Transverse colon (tissue), 4 donors: ENCODE data around the gene HPDL. TPM values are rescaled to one million over a fixed set of nuclear protein-coding genes. Genes with fewer than 3 reads are reported as not detected.
"Not testable (repeated sequence)": the region's sequence is repeated elsewhere in the genome, so short reads cannot be mapped to it uniquely, and the experiment has no call there.

Experiments
- DNase-seq: peaks from one replicate; pipeline ENCODE4 v3.0.0-alpha.2; 2019
- H3K27ac ChIP-seq, 4 donors: fragments of 200-600 bp; sonication (generic); 2 replicates each; pipeline ENCODE4 v1.5.1; 2016 to 2018; ENCODE audit warnings: inconsistent platforms in 4 of 4
- H3K27me3 ChIP-seq: fragments of 200-600 bp; sonication (generic); 2 replicates; pipeline ENCODE4 v1.5.1; 2017; ENCODE audit warnings: inconsistent platforms
- H3K36me3 ChIP-seq, 4 donors: fragments of 200-600 bp; sonication (generic); 2 replicates each; pipeline ENCODE4 v1.5.1; 2017 to 2019; ENCODE audit warnings: inconsistent platforms in 4 of 4
- H3K4me1 ChIP-seq, 4 donors: fragments of 200-600 bp; sonication (generic); 2 replicates each; pipeline ENCODE4 v1.5.1; 2017 to 2020; ENCODE audit warnings: inconsistent platforms in 4 of 4
- H3K4me3 ChIP-seq, 4 donors: fragments of 200-600 bp; sonication (generic); 1 replicate in 1 of 4; 2 replicates in 3 of 4; pipeline versions ENCODE4 v1.5.1 to v1.6.1; 2017 to 2019; ENCODE audit warnings: inconsistent platforms in 4 of 4
- H3K9me3 ChIP-seq, 2 donors: fragments of 200-600 bp; sonication (generic); 2 replicates each; pipeline ENCODE4 v1.5.1; 2017 to 2019; ENCODE audit warnings: inconsistent platforms in 2 of 2
- CTCF ChIP-seq, 5 experiments: fragments of 200-600 bp in 3 of 5; fragments of 450-650 bp in 2 of 5; sonication (generic) in 3 of 5; IDR thresholded peaks; 1 replicate in 2 of 5; 2 replicates in 3 of 5; pipeline ENCODE4 v1.5.1; 2016 to 2017; ENCODE audit warnings: antibody characterized with exemption in 5 of 5, inconsistent platforms in 3 of 5, mild to moderate bottlenecking in 2 of 5, moderate library complexity in 1 of 5
- EP300 ChIP-seq: sonication (generic); formaldehyde crosslinking; IDR thresholded peaks from one replicate; pipeline ENCODE4 v1.6.1; 2017; ENCODE audit warnings: antibody characterized with exemption, low read depth
- POLR2A ChIP-seq: fragments of 450-650 bp; IDR thresholded peaks from one replicate; pipeline ENCODE4 v1.6.1; 2016; ENCODE audit warnings: antibody characterized with exemption, mild to moderate bottlenecking, moderate library complexity
- POLR2AphosphoS5 ChIP-seq, 3 donors: sonication (generic); formaldehyde crosslinking; IDR thresholded peaks; one replicate each; pipeline ENCODE4 v1.6.1; 2016; ENCODE audit warnings: antibody characterized with exemption in 3 of 3
- WGBS, 2 donors: methylation state at CpG; one replicate each; pipeline ENCODE4 v1.1.5; 2018; ENCODE audit warnings: low coverage in 1 of 2; 5-methylcytosine and 5-hydroxymethylcytosine counted together
- in situ Hi-C, 4 donors: fragments of 200-750 bp; cut with MboI; loops; one replicate each; pipeline versions ENCODE4 v1.15.0 to v1.15.1; 2017; ENCODE audit warnings: low sequenced_read_pairs in 3 of 4, low pct_ligation_motif_present in 1 of 4, low pct_unique_long_range_greater_than_20kb in 1 of 4
- intact Hi-C: fragments of 100-400 bp; cut with DNase I; formaldehyde crosslinking; loops from one replicate; pipeline ENCODE4 v1.15.1; 2023; ENCODE audit warnings: low total_unique reads
- total RNA-seq, 4 donors: library from RNA; depleted of rRNA; stranded (reverse); fragments of >200 nt; gene quantifications; one replicate each; pipeline ENCODE4 v1.1.0, GENCODE V29; 2016

Gene HPDL
- 1 to 10 TPM; 2.6 to 7.8 (median 4.3) TPM for total RNA-seq

GRCh38 chr1:45326627-45327623, at the start of gene HPDL:
Gene HPDL (plus strand): TSS chr1:45326895. CDS start chr1:45327149, 254 bp downstream.
- H3K27me3 ChIP-seq = no peaks in the 10 kb centered on the region
- TF ChIP-seq EP300 (no peak), POLR2AphosphoS5 (IDR thresholded peaks at IDR 0.05) (peak; percentile 4 to 38 (median 31)), POLR2A (peak; percentile 22), CTCF (IDR thresholded peaks at IDR 0.05) (no peak)
- H3K4me1 ChIP-seq = peaks cover 10 to 24% (median 14%) of the 10 kb centered on the region in 4 donors
- H3K9me3 ChIP-seq = no peaks in the 10 kb centered on the region
- intact Hi-C loops = no loop called here
- peaks cover 0 to 5% (median 0%) of the 10 kb centered on the region in 4 donors for H3K36me3 ChIP-seq
- peak within 1 kb of the TSS; percentile 23 to 53 (median 36) for H3K4me3 ChIP-seq
- peak; percentile 80 for DNase-seq
- H3K27ac ChIP-seq = peak within 1 kb of the TSS; percentile 2 to 55 (median 14)
- WGBS, 2 donors = 7% methylated on average over 47 of the region's 96 CpGs; no CpG with 5 or more reads in 1 of the 2 donors
- in situ Hi-C loops = no loop called here

DNA sequence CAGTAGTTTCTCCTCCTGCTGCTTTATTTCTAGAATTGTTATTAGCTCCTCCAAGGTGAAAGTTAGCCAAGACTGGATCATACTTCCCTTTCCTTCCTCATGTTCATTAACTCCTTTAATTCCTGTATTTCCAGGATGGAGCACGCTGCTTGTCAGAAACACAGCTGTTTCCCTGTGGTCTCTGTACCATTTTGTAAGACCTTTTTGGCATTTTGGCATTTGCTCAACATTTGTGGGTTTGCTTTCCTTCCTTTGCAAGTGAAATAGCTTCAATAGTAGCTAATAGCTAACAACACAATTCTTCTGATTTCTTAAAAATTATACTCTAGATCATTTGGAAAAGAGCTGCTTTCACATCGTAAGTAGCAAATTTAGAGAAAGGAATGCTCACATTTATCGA, 44.3 kb upstream of the HPDL start:
- Histone ChIP-seq H3K36me3 (no peaks in the 10 kb centered on the region), H3K9me3 (no peaks in the 10 kb centered on the region), H3K4me1 (no peaks in the 10 kb centered on the region), H3K4me3 (no peak overlapping the region), H3K27ac (no peak overlapping the region), H3K27me3 (no peaks in the 10 kb centered on the region)
- 62 to 79% methylated on average over 3 of the region's 3 CpGs for WGBS, 2 donors
- TF ChIP-seq POLR2A (no peak), EP300 (no peak), CTCF (IDR thresholded peaks at IDR 0.05) (no peak), POLR2AphosphoS5 (IDR thresholded peaks at IDR 0.05) (no peak)
- in situ Hi-C loops = no loop called here
- intact Hi-C loops = no loop called here
- no peak for DNase-seq

DNA sequence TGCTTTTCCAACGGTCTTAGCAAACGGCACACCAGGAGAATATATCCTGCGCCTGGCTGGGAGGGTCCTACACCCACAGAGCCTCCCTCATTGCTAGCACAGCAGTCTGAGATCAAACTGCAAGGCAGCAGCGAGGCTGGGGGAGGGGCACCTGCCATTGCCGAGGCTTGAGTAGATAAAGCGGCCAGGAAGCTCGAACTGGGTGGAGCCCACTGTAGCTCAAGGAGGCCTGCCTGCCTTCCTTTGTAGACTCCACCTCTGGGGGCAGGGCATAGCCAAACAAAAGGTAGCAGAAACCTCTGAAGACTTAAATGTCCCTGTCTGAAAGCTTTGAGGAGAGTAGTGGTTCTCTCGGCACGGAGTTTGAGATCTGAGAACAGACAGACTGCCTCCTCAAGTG, 41.8 kb upstream of the HPDL start:
- DNase-seq, H3K4me1 ChIP-seq, H3K9me3 ChIP-seq, H3K4me3 ChIP-seq, in situ Hi-C loops, H3K27ac ChIP-seq, H3K27me3 ChIP-seq, H3K36me3 ChIP-seq, intact Hi-C loops: not testable (repeated sequence)
- WGBS, 2 donors = 88 to 94% methylated on average over 3 to 9 of the region's 9 CpGs

GRCh38 chr1:45286521-45286920, 40.2 kb upstream of the HPDL start:
- H3K27ac ChIP-seq, H3K4me3 ChIP-seq, DNase-seq, H3K36me3 ChIP-seq, H3K27me3 ChIP-seq, in situ Hi-C loops, H3K4me1 ChIP-seq, H3K9me3 ChIP-seq, intact Hi-C loops: not testable (repeated sequence)
- WGBS, 2 donors = 50 to 75% methylated on average over 1 to 3 of the region's 3 CpGs

DNA sequence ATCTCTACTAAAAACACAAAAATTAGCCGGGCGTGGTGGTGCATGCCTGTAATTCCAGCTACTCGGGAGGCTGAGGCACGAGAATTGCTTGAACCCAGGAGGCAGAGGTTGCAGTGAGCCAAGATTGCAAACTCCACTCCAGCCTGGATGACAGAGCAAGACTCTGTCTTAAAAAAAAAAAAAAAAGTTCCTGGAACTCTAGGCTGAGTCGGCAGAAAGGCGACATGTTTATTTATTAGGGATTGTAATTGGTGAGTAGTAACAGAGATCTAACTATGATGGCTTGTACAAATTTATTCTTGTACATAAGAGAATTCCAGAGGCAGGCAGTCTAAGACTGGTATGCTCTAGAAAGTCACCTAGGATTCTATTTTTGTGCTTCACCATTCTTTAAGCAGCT, 35.7 kb upstream of the HPDL start:
- H3K9me3 ChIP-seq, DNase-seq, H3K4me1 ChIP-seq, H3K27me3 ChIP-seq, H3K4me3 ChIP-seq, in situ Hi-C loops, H3K27ac ChIP-seq, H3K36me3 ChIP-seq, intact Hi-C loops: not testable (repeated sequence)
- WGBS, 2 donors = 84 to 87% methylated on average over 4 to 6 of the region's 6 CpGs
